HG03103 (cell line): ENCODE measurements around the gene CACNA1C.
"Not testable (repeated sequence)": the region's sequence is repeated elsewhere in the genome, so short reads cannot be mapped to it uniquely, and the experiment has no call there.

Experiments used
- ATAC-seq: cut with Tn5 transposase; IDR thresholded peaks from one replicate; pipeline ENCODE4 v1.9.1; 2021; ENCODE audit warnings: low read depth; ENCODE audit not compliant: unreplicated experiment

The CACNA1C gene

GRCh38 chr12:2246358-2246757 is 193.6 kb downstream of the CACNA1C start:
- ATAC-seq, result no peak

GRCh38 chr12:2247120-2247519 is 194.3 kb downstream of the CACNA1C start:
- ATAC-seq, result no peak

GRCh38 chr12:2247596-2247995 is 194.8 kb downstream of the CACNA1C start:
- no peak for ATAC-seq

- no peak for ATAC-seq
These were observed 195.5 kb downstream of the CACNA1C start for GRCh38 chr12:2248087-2248900.

- ATAC-seq, result no peak
These were observed 196.2 kb downstream of the CACNA1C start for GRCh38 chr12:2248901-2249381.

GRCh38 chr12:2250797-2251196 is 198.0 kb downstream of the CACNA1C start:
- no peak for ATAC-seq

- no peak for ATAC-seq
These were observed 198.9 kb downstream of the CACNA1C start for GRCh38 chr12:2251526-2252209.

GRCh38 chr12:2255311-2255710 is 202.5 kb downstream of the CACNA1C start:
- ATAC-seq, result no peak

GRCh38 chr12:2255731-2256130 is 202.9 kb downstream of the CACNA1C start:
- ATAC-seq, result not testable (repeated sequence)

- no peak for ATAC-seq
These were observed 203.7 kb downstream of the CACNA1C start for GRCh38 chr12:2256453-2256852.

GRCh38 chr12:2256915-2257314 is 204.1 kb downstream of the CACNA1C start:
- ATAC-seq, result no peak

- ATAC-seq, result no peak
These were observed 205.2 kb downstream of the CACNA1C start for GRCh38 chr12:2258025-2258424.

- ATAC-seq, result no peak
These were observed 206.6 kb downstream of the CACNA1C start for GRCh38 chr12:2259369-2259768.

GRCh38 chr12:2260441-2260840 is 207.7 kb downstream of the CACNA1C start:
- ATAC-seq, result no peak

- ATAC-seq, result no peak
These were observed 208.9 kb downstream of the CACNA1C start for GRCh38 chr12:2261708-2262107.

- no peak for ATAC-seq
These were observed 209.7 kb downstream of the CACNA1C start for GRCh38 chr12:2262449-2262848.

GRCh38 chr12:2263901-2264300 is 211.1 kb downstream of the CACNA1C start:
- ATAC-seq, result no peak

- ATAC-seq, result no peak
These were observed 212.0 kb downstream of the CACNA1C start for GRCh38 chr12:2264651-2265232.

- no peak for ATAC-seq
These were observed 212.8 kb downstream of the CACNA1C start for GRCh38 chr12:2265461-2266167.

- no peak for ATAC-seq
These were observed 214.2 kb downstream of the CACNA1C start for GRCh38 chr12:2266666-2267620.
